IPS DF 4.7 (cell line): ENCODE results near the gene DDX17.

Source experiments
- DNase-seq: peaks from one replicate; pipeline ENCODE4 v3.0.0-alpha.2; 2013; ENCODE audit warnings: low spot score; ENCODE audit errors: extremely low read depth

DDX17 gene

DNA sequence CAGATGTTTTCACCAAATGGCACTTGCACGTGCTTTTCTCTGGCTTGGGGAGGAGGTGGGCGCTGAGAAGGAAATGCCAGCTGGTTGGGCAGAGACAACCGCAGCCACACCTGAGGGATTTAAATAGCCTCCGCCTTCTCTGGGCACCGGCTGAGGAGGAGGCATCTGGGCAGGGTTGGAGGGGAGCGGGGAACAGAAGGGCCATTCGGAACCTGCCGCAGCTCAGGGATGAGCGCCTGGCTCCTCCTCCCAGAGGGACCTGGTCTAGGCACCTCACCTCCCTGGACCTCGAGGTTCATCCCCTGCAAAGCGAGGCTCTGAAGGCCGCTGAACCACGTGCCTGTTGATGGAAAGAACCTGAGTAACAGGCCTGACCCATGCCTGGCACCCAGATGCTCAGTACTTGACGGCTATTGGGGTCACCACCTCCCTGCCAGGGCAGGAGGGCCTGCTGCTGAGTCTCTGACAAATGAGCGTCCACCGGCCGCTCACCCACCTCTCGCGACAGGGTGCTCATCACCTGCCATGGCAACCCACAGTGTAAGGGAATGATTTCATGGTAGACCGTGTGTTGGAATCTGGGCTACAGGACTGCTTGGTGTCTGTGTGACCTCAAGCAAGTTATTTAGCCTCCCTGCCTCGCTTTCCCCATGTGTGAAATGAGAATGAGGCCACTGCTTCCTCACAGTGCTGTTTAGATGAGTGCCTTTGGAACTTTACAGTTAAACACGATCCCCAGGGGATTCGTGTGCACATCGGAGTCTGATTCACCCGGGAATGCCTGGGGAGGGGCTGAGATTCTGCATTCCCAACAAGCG is 40.2 kb downstream of the DDX17 start:
- DNase-seq: no peak

DNA sequence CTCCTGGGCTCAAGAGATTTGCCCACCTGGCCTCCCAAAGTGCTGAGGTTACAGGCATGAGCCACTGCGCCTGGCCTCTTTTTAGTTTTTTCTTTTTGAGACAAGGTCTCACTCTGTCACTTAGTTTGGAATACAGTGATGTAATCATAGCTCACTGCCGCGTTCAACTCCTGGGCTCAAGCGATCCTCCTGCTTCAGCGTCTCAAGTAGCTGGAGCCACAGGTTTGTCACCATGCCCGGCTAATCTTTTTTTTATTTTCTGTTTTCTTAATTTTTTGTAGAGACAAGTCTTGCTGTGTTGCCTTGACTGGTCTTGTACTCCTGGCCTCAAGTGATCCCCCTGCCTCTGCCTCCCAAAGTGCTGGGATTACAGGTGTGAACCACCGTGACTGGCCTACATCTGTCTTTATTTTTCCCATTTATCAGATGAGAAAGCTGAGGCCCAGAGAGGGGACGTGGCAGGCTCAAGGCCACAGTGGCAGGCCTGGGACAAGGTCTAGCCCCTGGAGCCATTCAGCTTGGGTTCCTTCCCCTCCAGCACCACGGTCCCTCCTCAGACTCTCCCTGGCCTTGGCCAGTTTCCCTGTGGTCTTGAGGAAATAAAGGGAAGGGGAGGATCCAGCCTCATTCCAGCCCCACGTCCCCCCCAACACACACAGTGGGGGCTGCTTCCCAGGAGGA is 41.0 kb downstream of the DDX17 start:
- DNase-seq: no peak

DNA sequence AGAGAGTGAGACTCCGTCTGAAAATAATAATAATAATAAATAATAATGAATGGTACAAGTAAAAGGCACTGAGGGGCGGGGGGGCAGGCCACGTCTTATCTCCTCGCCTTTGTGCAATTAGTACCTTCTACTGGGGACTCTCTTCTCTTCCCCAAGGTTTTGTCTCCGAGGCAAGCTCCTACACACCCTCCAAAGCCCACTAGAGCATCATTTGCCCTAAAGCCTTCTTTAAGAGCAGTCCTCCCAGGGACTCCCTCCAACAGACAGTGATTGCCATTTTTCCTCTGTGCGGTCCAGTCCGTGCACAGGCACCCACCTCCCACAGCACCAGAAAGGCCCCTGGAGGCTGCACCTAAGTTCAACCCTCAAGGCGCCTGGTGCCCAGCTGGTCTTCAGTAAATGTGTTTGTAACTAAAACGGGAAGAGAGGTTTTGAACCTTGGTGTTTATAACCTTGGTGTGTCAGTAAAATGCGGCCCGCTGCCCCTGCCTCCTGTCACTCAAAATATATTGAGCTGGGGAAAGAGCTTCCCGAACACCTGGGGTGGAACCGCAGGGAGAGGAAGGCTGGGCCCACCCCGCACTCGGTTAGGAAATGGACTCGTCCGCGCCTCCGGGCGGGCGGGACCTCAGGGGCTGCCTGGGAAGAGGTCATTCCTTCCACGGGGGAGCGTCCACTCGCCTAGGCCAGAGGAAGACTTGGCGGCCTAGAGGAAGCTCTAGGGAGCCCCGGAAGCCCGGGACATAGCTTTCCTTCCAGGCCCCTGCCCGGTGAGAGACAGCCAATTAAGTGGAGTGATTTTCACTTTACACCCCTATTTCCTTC is 42.9 kb downstream of the DDX17 start:
- DNase-seq: no peak

DNA sequence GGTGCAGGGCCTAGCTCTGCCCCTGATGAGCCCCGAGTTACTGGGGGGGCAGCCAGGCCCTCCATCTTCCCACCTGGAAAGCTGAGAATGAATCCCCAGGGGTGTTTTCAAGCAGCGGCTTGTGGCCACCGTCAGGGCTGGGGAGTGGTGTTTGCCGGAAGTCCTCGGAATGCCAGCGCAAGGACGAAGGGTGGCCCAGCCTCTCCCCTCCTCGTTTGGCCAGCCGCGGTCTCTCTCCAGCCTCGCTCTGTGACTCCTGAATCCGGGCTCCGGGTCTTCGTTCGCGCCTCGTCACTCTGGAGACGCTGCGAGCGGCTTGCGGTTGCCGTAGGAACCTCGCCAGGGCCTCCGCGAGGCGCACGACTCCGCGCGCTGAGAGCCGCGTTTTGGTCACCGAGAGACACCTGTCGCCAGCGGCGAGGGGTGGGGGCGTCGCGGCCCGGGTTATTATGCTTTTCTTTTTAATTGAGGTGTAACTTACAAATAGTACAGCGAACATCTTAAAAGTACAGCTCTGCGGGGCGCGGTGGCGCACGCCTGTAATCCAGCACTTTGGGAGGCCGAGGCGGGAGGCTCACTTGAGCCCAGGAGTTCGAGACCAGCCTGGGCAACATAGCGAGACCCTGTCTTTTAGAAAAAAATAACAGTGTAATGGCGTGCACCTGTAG is 44.6 kb downstream of the DDX17 start:
- peak; percentile 58 for DNase-seq

DNA sequence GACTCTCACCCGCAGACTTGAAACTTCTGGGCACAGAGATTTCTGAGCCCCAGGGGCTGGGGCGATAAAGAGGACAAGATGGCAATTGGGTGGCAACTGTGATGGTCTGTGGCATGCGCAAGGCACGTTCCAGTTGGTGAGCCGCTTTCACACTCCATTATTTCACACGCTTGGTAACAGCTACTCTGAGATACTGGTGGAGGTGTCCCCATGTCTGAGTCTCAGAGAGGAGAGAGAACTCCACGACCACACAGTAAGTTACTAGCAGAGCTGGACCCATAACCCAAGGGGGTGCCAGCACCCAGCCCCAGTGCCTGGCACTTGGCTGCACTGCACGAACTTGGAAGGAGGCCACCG is 45.1 kb downstream of the DDX17 start:
- no peak for DNase-seq

DNA sequence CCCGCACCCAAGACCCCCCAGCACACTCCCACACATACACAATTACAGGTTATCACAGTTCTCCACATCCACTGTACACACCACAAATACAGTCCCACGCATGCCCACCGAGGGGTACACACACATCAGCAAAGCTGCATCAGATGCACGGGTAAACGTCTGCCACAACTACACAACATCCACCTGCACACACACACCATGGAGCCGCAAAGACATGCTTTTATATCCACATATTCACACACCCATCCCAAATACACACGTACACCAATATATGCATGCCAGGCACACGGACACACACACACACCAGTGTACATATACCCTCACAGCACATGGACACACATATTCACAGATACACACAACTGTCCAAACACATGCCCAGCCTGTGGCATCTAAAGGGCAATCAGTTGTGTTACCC is 45.7 kb downstream of the DDX17 start:
- DNase-seq: no peak

DNA sequence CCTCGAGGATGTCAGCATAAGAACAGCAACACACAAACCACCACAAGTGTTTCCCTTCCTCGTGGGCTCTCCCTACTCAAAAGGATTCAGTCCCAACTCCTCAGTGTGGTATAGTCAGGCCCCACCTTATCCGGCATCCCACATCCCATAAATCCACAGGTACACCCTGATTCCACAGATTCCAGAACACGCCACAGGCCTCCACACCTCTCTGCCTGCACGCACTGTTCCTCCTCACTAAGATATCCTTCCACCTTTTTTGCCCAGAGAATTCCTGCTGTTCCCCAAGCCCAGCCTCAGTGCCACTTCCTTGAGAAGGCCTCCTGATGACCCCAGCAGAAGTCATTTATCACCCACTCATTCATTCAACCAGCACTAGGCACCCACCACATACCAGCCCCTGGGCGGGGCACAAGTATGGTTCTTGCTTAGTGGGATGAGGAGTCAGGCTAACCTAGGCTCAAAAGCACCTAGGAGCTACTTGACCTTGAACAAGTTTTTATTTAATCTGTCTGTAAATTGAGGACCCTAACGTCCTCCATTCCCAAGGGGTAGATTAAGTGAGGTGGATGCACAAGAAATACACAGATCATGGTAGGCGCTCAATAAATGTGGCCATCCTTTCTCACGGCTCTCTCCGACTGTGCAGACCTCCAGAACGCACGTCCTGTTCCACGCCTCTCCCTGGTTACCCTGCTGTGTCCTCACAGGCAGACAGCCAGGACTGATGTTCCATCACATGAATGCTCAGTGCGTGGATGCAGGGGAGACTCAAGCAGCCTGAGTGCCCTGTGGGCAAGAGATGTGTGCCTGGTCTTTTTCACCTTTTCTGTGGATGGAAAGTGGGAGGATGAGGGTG is 49.0 kb downstream of the DDX17 start:
- no peak for DNase-seq

DNA sequence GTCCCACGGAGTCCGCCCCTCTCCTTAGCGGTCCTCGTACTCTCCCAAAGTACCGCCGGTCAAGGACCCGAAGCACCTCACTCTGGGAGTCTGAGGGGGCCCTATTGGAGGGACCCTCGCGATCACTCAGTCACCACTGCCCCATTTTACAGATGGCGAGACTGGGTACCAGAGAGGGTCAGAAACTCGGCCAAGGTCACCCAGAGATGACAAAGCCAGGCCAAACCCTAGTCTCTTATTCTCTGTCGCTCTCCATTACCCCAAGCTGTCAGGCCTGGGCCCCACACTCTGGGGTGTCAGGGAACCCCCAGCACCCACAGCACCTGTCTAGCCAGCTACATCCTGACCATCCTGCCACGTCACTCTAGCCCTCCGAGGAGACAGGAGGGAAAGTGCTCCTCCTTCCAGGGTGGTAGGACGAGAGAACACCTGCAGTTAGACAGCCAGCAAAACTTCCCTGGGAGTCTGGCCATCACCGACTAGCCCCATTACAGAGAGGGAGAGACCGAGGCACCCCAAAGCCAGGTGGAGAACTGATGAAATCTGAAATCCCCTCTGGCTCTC is 49.8 kb downstream of the DDX17 start:
- DNase-seq: no peak

DNA sequence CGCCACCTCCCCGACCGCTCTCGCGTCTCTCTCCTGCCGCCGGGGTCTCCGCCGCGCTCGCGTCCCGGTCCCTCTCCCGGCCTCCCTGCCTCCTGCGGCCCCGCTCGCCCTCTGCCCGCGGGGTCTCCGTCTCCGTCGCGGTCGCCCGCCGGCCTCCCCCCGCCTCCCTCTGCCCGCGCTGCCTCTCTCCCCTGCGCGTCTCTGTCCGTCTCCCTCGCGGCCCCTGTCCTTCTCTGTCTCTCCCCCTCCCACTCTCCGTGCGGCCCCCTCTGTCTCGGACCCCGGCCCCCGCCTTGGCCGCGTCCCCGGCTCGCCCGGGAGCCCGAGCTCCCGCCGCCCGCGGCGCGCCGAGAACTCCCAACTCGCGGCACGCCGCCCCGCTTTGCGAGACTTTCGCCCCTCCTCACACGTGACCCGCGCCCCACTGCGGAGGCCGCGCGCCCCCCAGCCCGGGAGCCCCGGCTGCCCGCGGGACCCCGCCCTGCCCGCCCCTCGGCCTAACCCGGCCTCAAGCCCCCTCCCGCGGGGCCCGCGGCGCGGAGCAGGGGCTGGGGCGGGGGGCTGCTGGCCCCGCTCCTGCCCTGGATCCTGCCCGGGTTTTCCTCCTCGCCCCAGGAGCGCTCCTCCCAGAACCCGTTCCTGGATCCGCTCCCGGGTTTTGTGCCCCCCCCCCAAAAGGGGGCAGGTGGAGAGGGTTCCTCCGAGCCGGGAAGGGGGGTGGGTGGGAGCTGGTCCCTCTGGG is 50.4 kb downstream of the DDX17 start:
- no peak for DNase-seq

DNA sequence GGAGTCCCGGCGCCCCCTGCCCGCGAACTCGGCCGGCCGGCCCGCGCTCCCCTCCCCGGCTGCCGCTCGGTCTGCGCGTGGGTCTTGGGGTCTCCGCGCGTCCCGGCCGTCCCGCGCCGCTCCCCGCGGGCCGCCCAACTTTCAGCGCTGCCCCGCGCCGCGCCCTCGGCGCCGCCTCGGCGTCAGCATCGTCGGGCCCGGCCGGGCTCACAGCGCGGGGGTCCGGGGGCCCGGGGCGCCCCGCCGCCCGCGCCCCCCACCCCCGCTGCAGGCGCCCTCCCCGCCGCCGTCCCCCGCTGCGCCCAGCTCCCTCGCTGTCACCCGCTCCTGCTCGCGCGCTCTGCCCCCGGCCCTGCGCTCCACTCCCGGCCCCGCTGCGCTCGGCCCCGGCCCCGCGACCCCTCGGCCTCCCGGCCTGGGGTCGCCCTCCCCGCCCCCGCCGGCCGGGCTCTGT is 51.0 kb downstream of the DDX17 start, which contains the start of gene KCNJ4:
TSS of gene KCNJ4 (minus strand) at position 124 of the 454 bp plus-strand sequence. CDS start 27,067 bp downstream, outside the sequence.
- DNase-seq: no peak

DNA sequence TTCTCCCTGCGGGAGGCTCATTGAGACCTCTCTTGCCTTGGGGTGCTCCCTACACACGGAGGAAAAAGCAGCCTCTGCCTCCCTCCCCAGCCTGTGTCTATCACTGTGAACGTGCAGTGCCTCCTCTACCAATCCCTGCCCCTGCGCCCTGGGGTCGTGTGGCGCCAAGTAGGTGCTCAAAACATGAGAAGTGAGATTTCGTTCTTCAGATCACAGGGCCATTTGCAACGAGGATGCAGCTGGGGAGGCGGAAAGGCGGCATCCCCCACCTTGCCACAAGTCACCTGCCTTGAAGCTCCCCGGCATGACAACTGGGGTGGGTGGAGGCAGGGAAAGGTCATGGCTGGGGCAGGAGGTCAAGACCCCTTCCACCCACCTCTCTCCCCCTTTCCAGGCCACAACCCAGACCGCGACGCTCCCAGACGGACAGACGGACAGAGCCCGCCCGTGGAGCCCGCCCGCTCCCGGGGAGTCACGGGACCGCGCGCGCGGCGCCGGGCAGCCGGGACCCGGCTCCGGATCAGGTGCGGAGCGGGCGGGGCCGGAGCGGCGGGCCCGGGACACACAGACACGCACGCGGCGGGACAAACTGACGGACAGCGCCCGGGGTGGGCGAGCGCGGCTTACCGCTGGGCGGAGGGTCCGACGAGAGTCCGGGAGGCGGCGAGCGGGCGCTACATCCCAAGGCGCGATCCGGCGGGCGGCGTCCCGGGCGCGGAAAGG is 51.6 kb downstream of the DDX17 start:
- DNase-seq: no peak

DNA sequence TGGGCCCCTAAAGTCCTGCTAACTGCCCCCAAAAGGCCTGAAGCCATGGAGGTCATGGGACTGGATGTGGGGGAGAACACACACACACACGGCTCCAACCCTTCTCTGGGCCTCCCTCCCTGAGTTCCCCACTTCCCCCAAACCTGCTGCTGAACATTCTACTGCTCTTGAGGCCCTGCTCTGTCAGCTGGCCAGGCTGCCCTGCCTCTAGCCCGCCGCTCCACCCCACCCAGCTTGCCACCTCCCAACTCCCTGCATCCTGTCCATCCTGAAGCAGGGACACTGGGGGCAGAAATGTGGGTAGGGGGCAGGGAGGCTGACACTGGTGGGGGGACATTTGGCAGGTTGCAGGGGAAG is 52.1 kb downstream of the DDX17 start:
- DNase-seq: no peak

DNA sequence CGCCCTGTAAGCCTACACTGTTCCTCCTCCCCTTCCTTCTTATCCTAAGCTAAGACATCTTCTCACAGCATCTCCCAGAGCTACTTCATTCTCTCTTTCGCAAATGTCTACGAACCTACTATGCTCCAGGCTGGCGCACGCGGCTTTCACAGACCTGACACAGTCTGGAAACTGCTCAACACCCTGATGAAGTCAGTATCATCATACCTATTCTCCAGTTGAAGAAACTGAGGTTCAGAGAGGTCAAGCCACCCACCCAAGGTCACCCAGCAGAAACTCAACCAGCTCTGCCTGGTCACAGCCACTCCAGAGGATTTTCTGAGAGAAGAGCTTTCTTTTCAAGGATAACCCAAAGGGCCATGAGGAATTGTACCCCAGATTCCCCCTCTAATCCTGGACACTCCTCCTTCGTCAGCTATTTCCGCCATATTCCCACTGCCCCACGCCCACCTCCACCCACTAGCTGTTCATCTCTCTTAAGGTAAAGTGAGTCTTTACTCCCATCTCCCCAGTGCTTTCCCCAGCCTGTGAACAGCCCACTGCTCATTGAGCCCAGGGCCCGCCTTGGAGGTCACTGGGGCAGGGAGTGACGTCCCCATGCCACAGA is 52.9 kb downstream of the DDX17 start:
- DNase-seq: no peak

DNA sequence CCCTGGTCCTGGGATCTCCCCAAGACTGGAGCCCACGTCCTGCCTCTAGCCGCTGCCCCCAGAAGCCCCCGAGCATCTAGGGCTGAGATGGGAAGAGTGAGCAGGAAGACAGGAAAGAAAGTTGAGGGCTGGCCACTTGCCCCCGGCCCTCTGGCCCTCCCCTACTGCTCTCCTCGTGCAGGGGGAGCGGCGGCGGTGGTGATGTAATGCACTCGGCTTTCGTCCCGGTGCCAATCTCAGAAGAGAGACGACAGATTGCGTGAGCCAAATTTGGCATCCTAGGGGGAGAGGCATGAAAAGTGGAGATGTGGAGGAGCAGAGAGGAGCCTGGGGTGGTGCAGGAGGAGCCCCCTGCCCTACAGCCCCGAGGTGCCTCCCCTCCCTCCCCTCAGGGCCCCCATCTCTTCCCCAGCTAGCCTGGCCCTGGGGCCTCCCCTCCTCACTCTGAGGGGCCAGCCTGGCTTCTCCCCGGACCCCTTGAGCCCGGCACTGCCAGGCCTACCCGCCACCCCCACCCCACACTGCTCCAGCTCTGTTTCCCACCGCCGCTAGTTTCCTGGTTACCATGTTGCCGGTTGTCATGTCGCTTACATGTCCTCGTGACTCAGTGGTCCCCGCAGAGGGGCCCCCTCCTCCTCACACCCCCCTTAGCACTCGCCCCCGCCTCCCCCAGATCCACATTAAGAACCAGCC is 53.6 kb downstream of the DDX17 start:
- no peak for DNase-seq

DNA sequence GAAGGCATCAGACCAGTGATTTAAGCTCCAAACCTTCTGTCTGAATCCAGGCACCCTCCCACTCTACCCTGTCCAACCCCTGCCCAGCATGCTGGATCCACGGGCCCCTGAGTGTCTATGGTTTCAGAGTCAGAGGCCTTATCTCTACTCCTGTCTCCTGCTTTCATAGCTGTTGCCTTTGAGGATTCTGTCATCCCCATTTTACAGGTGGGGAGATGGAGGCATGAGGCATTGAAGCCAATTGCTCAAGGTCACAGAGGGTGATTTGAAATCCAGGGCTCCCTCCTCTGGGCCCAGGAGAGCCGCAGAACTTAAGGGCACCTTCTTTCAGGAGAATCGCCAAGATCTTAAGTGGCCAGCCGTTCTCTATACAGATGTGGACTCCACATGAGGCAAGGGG is 54.2 kb downstream of the DDX17 start:
- no peak for DNase-seq

DNA sequence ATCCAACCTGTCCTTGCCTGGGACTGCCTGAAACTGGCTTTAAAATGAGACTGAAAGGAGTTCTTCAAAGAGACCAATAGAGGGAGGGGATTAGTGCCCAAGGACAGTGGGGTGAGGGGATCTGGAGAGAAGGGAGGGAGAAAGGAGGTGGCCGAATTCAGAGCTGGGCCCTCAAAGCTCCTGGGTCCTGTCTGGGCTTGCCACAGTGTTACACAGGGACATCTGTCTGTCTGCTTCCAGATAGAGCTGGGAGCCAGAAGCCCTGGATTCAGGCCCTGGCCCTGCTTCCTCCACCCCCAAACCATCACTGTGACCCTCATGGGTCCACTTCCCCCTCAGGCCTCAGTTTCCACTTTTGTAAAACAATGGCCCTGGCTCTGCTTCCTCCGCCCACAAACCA is 54.7 kb downstream of the DDX17 start:
- no peak for DNase-seq

DNA sequence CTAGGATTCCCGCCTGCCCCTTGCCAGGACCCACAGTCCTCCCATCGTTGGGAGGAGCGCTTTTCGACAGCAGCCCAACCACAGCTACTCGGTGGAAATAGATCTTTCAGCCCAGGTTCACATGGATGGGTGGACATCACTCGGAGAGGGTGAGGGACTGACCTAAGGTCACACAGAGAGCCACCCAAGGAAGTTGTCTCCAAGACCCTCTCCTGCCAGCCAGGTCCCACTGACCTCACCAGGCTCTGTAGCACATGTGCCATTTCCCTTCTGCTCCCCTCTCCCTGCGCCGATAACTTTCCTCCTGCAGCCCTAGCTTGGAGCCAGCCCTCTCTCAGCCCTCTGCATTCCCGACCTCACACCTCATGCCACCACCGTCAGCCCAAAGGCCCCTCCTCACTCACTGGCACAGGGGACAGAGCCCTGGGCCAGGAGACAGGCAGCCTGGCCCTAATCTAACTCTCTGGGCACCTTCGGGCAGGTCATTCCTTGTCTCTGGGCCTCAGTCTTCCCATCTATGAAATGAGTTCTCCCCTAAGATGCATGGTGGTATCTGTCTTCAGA is 55.8 kb downstream of the DDX17 start:
- DNase-seq: no peak

DNA sequence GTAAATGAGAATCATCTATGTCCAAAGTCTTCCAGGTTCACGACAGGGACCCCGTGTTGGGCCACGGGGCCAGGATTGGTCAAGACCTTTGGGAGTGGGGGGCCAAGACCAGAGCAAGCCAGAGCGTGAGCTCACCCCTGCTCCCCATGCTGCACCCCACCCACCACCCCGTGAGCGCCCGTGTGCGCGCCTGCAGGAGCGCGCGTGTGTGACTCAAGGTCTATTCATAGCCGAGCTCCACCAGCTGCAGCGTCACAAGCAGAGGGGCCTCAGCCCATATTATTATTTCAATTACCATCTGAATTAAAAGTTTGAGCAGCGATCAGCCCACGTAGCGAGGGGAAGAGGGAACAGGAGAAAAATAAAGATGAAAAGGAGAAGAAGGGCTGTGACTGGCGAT is 56.3 kb downstream of the DDX17 start:
- DNase-seq: no peak
